Activated CD4-positive, alpha-beta memory T cell treated with anti-CD3 and anti-CD28 coated beads, Interleukin-2, amount 10 ng/mL, durations not matched to agents 7 days and 5 days (primary cell): Measurements from ENCODE around the gene TLCD1. TPM values are rescaled to one million over a fixed set of nuclear protein-coding genes. Genes with fewer than 3 reads are reported as not detected.

Source experiments
- CTCF ChIA-PET: fragments of 350-600 bp; sonication (Branson Sonifier 250); formaldehyde crosslinking; loops from one replicate; lab custom pipeline; 2021; ENCODE audit warnings: antibody characterized with exemption, inconsistent platforms; lab: Charles Lee
- POLR2A ChIA-PET: fragments of 350-600 bp; sonication (Branson Sonifier 250); formaldehyde crosslinking; loops from one replicate; lab custom pipeline; 2021; ENCODE audit warnings: antibody characterized with exemption; lab: Charles Lee
- DNase-seq: peaks from one replicate; pipeline ENCODE4 v3.0.0-alpha.2; 2020
- H3K27ac Mint-ChIP-seq: one replicate; pipeline ENCODE4 v1.8.0; 2021; ENCODE audit warnings: mild to moderate bottlenecking, mixed read lengths
- H3K27me3 Mint-ChIP-seq: one replicate; pipeline ENCODE4 v1.8.0; 2021; ENCODE audit warnings: mixed read lengths
- H3K36me3 Mint-ChIP-seq: one replicate; pipeline ENCODE4 v1.8.0; 2021; ENCODE audit warnings: low read depth, mixed read lengths
- H3K4me1 Mint-ChIP-seq: one replicate; pipeline ENCODE4 v1.8.0; 2021; ENCODE audit warnings: mixed read lengths
- H3K4me3 Mint-ChIP-seq: one replicate; pipeline ENCODE4 v1.8.0; 2021; ENCODE audit warnings: mild to moderate bottlenecking, mixed read lengths
- H3K9me3 Mint-ChIP-seq: one replicate; pipeline ENCODE4 v1.8.0; 2021; ENCODE audit warnings: mixed read lengths
- total RNA-seq, 2 experiments: library from RNA; stranded (reverse); gene quantifications; one replicate each; pipeline ENCODE4 v1.2.3, GENCODE V29; 2021

Gene TLCD1
- total RNA-seq, 2 experiments from 2014 or later: 1.4 to 2.3 TPM

- peaks cover 4% of the 10 kb centered on the region for H3K4me1 Mint-ChIP-seq
- POLR2A ChIA-PET: no interaction called here
- H3K27ac Mint-ChIP-seq: no peak overlapping the region
- DNase-seq: no peak
- peaks cover 31% of the 10 kb centered on the region for H3K36me3 Mint-ChIP-seq
- CTCF ChIA-PET: interaction anchor here (1.0 to 17.2 kb wide), 4 partner anchors 8 to 198 kb away, joined by 3 to 458 read pairs (median 46); partner anchors contain the start of genes NEK8 and TLCD1
- no peaks in the 10 kb centered on the region for H3K27me3 Mint-ChIP-seq
- H3K4me3 Mint-ChIP-seq: no peak overlapping the region
- no peaks in the 10 kb centered on the region for H3K9me3 Mint-ChIP-seq
Measured at GRCh38 chr17:28755486-28755885, 29.5 kb upstream of the TLCD1 start.

DNA sequence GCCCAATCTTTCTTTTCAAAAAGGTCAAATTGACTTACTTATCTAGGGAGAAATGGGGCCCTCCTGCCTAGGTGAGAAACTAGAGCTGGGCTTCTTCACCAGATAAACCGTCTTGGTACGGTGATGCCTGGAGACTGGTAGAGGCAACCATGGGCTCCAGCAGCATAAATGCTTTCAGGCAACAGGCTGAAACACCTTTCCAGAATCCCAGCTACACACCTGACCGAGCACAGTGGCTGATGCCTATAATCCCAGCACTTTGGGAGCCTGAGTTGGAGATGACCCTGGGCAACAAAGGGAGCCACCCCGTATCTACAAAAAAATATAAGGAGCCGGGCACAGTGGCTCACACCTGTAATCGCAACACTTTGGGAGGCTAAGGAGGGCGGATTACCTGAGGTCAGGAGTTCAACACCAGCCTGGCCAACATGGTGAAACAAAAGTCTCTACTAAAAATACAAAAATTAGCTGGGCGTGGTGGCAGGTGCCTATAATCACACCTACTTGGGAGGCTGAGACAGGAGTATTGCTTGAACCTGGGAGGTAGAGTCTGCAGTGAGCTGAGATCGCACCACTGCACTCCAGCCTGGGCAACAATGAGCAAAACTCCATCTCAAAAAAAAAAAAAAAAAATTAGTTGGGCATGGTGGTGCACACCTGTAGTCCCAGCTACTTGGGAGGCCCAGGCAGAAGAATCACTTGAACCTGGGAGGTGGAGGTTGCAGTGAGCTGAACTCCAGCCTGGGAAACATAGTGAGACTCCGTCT, 25.8 kb upstream of the TLCD1 start:
- Mint-ChIP-seq H3K4me3 (no peak overlapping the region), H3K36me3 (peaks cover 32% of the 10 kb centered on the region), H3K9me3 (no peaks in the 10 kb centered on the region), H3K27ac (no peak overlapping the region), H3K27me3 (no peaks in the 10 kb centered on the region), H3K4me1 (peaks cover 22% of the 10 kb centered on the region)
- ChIA-PET POLR2A (interaction anchor here (16.8 kb wide), 1 partner anchor 25 kb away, joined by 426 read pairs; the partner anchor contains the start of genes NEK8, RPL23A and TLCD1), CTCF (interaction anchor here (1.0 to 17.2 kb wide), 11 partner anchors 11 to 199 kb away, joined by 3 to 458 read pairs (median 4); partner anchors contain the start of genes NEK8, PHF12, RPL23A and TLCD1)
- no peak for DNase-seq

DNA sequence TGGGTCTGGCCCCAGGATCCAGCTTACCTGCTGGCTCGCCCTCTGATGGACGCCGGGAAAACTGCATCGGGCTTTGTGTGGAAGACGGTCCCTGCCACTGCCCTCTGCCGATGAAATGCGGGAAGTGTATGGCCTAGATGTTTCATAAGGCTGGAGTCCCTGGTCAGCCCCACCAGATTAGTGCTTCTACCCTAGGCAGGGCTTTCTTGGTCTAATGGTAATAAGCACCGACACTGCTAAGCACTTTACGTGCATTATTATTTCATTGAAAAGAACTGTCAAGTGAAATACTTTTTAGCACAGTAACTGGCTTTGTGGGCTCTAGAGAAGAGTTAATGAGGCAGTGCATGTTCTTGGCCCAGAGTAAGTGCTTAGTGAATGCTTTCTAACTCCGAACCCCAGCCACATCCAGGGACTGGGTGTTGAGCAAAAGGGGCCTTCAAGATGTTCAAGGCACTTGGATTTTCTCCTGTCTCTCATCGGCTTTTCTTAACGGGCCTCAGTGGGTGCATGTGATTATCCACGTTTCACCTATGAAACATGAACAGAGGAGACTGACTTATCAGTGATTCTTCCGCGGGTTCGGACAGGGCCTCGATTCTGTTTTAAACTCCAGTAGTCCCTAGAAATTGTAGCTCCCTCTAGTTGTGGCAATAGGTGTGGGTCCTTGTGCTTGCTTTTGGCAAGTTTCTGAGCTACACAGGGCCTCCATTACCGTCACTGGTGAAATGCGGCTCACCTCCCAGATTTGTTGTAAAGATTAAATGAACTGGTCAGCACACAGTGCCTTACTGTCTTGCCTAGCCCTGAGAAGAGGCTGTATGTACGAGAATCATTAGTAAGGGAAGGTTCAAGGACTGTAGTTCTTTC, 24.4 kb upstream of the TLCD1 start:
- Mint-ChIP-seq H3K9me3 (no peaks in the 10 kb centered on the region), H3K4me3 (no peak overlapping the region), H3K4me1 (peaks cover 35% of the 10 kb centered on the region), H3K27me3 (no peaks in the 10 kb centered on the region), H3K36me3 (peaks cover 29% of the 10 kb centered on the region), H3K27ac (no peak overlapping the region)
- DNase-seq: peak; percentile 91
- ChIA-PET POLR2A (interaction anchor here (0.7 to 16.8 kb wide), 5 partner anchors 24 to 202 kb away, joined by 3 to 426 read pairs (median 3); partner anchors contain the start of genes FAM222B, NEK8, RPL23A and TLCD1), CTCF (interaction anchor here (0.5 to 17.2 kb wide), 23 partner anchors 8 to 202 kb away, joined by 3 to 458 read pairs (median 3); partner anchors contain the start of genes BLTP2, NEK8, PHF12 and PIGS)

DNA sequence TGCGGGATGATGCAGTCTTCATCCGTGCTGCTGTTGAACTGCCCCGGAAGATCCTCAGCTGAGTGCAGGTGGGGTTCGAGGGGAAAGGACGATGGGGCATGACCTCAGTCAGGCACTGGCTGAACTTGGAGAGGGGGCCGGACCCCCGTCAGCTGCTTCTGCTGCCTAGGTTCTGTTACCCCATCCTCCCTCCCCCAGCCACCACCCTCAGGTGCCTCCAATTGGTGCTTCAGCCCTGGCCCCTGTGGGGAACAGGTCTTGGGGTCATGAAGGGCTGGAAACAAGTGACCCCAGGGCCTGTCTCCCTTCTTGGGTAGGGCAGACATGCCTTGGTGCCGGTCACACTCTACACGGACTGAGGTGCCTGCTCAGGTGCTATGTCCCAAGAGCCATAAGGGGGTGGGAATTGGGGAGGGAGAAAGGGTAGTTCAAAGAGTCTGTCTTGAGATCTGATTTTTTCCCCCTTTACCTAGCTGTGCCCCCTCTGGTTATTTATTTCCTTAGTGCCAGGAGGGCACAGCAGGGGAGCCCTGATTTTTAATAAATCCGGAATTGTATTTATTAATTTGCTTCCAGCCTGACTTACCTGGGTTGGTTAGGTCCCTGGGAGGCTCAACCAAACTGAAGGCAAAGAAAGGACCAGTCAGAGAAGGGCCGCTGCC, 23.6 kb upstream of the TLCD1 start:
- Mint-ChIP-seq H3K36me3 (peaks cover 34% of the 10 kb centered on the region), H3K4me1 (peaks cover 38% of the 10 kb centered on the region), H3K27ac (no peak overlapping the region), H3K4me3 (no peak overlapping the region), H3K9me3 (no peaks in the 10 kb centered on the region), H3K27me3 (no peaks in the 10 kb centered on the region)
- ChIA-PET CTCF (interaction anchor here (0.5 to 17.2 kb wide), 19 partner anchors 8 to 202 kb away, joined by 3 to 458 read pairs (median 4); partner anchors contain the start of genes BLTP2, NEK8, PIGS and TLCD1), POLR2A (interaction anchor here (0.7 to 16.8 kb wide), 5 partner anchors 23 to 202 kb away, joined by 3 to 426 read pairs (median 3); partner anchors contain the start of genes FAM222B, NEK8, RPL23A and TLCD1)
- DNase-seq: no peak

DNA sequence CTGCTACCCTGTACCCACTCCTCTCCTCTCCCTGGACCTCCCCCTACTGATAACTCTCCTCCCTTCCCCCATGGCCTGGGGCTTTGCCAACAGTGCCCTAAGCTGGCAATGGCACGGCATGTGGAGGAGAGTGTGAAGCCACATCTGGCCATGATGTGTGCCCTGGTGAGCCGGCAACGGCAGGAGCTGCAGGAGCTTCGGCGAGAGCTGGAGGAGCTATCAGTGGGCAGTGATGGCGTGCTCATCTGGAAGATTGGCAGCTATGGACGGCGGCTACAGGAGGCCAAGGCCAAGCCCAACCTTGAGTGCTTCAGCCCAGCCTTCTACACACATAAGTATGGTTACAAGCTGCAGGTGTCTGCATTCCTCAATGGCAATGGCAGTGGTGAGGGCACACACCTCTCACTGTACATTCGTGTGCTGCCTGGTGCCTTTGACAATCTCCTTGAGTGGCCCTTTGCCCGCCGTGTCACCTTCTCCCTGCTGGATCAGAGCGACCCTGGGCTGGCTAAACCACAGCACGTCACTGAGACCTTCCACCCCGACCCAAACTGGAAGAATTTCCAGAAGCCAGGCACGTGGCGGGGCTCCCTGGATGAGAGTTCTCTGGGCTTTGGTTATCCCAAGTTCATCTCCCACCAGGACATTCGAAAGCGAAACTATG, 23.0 kb upstream of the TLCD1 start:
- H3K4me3 Mint-ChIP-seq: no peak overlapping the region
- H3K9me3 Mint-ChIP-seq: no peaks in the 10 kb centered on the region
- H3K27ac Mint-ChIP-seq: peak overlapping the region; percentile 55
- no peak for DNase-seq
- peaks cover 38% of the 10 kb centered on the region for H3K4me1 Mint-ChIP-seq
- POLR2A ChIA-PET: interaction anchor here (1.0 to 16.8 kb wide), 3 partner anchors 11 to 203 kb away, joined by 3 to 426 read pairs (median 3); partner anchors contain the start of genes NEK8, RPL23A and TLCD1
- peaks cover 35% of the 10 kb centered on the region for H3K36me3 Mint-ChIP-seq
- CTCF ChIA-PET: interaction anchor here (0.9 to 17.2 kb wide), 6 partner anchors 14 to 203 kb away, joined by 3 to 458 read pairs (median 4); partner anchors contain the start of genes BLTP2, NEK8 and TLCD1
- no peaks in the 10 kb centered on the region for H3K27me3 Mint-ChIP-seq

DNA sequence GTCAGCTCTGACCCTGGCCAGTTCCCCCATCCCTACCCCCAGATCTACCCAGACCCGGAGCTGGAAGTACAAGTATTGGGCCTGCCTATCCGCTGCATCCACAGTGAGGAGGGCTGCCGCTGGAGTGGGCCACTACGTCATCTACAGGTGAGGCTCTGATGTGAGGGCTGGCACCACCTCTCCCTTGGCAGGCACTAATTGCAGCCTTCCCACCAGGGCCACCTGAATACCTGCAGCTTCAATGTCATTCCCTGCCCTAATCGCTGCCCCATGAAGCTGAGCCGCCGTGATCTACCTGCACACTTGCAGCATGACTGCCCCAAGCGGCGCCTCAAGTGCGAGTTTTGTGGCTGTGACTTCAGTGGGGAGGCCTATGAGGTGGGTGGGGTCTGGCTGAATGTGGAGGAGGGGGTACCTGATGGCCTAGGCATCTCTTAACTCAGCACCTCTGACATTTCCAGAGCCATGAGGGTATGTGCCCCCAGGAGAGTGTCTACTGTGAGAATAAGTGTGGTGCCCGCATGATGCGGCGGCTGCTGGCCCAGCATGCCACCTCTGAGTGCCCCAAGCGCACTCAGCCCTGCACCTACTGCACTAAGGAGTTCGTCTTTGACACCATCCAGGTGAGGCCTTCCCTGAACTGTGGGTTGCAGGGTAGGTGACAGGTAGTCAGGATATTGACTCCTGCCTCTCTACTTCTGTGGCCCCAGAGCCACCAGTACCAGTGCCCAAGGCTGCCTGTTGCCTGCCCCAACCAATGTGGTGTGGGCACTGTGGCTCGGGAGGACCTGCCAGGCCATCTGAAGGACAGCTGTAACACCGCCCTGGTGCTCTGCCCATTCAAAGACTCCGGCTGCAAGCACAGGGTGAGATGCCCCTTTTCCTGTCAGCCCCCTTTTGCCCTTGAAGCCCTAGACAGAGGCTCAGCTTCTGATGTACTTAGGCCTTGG, 22.0 kb upstream of the TLCD1 start:
- H3K4me3 Mint-ChIP-seq: no peak overlapping the region
- H3K27me3 Mint-ChIP-seq: no peaks in the 10 kb centered on the region
- CTCF ChIA-PET: interaction anchor here (0.9 to 17.2 kb wide), 4 partner anchors 22 to 204 kb away, joined by 3 to 458 read pairs (median 4); partner anchors contain the start of genes NEK8 and TLCD1
- POLR2A ChIA-PET: interaction anchor here (1.1 to 16.8 kb wide), 4 partner anchors 12 to 22 kb away, joined by 3 to 426 read pairs (median 4); partner anchors contain the start of genes NEK8, RPL23A and TLCD1
- H3K4me1 Mint-ChIP-seq: peaks cover 40% of the 10 kb centered on the region
- no peak for DNase-seq
- peak overlapping the region; percentile 44 for H3K27ac Mint-ChIP-seq
- no peaks in the 10 kb centered on the region for H3K9me3 Mint-ChIP-seq
- peaks cover 35% of the 10 kb centered on the region for H3K36me3 Mint-ChIP-seq

GRCh38 chr17:28747051-28747691, 21.1 kb upstream of the TLCD1 start:
- H3K4me3 Mint-ChIP-seq: no peak overlapping the region
- H3K36me3 Mint-ChIP-seq: peaks cover 35% of the 10 kb centered on the region

DNA sequence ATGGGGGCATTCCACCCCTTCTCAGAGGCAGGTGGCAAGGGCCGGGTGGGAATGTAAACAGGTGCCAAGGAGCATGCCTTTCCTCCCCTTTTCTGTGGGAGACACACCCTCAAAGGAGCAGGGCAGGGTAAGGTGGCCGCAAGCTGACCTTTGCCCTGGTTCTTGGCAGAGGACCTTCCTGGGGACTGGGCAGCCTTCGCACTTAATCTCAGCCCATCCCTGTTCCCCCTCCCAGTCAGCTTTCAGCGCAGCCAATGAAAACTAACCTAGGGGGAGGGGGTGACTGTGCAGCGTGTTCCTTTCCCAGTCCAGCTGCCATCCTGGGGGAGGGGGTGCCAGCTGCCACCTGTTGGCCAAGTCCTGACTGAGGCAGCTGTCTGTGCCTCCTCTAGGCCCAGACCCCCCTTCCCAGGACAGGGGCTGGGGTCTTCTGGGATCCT, 20.6 kb upstream of the TLCD1 start:
- Mint-ChIP-seq H3K27ac (peak overlapping the region; percentile 58), H3K9me3 (no peaks in the 10 kb centered on the region), H3K4me3 (peak overlapping the region; percentile 17), H3K27me3 (no peaks in the 10 kb centered on the region), H3K36me3 (peaks cover 35% of the 10 kb centered on the region), H3K4me1 (peaks cover 38% of the 10 kb centered on the region)
- no peak for DNase-seq
- ChIA-PET CTCF (interaction anchor here (0.5 to 17.2 kb wide), 3 partner anchors 20 to 178 kb away, joined by 3 to 458 read pairs (median 4); partner anchors contain the start of genes NEK8 and TLCD1), POLR2A (interaction anchor here (0.9 to 16.8 kb wide), 4 partner anchors 14 to 103 kb away, joined by 3 to 426 read pairs (median 4); partner anchors contain the start of genes NEK8, RPL23A and TLCD1)

More at GRCh38 chr17:28747051-28747691, 21.1 kb upstream of the TLCD1 start:
- peaks cover 38% of the 10 kb centered on the region for H3K4me1 Mint-ChIP-seq
- DNase-seq: no peak
- H3K27ac Mint-ChIP-seq: no peak overlapping the region
- CTCF ChIA-PET: interaction anchor here (1.0 to 17.2 kb wide), 2 partner anchors 21 to 25 kb away, joined by 3 to 458 read pairs; partner anchors contain the start of genes NEK8 and TLCD1
- POLR2A ChIA-PET: interaction anchor here (0.9 to 16.8 kb wide), 4 partner anchors 14 to 103 kb away, joined by 3 to 426 read pairs (median 4); partner anchors contain the start of genes NEK8, RPL23A and TLCD1
- no peaks in the 10 kb centered on the region for H3K9me3 Mint-ChIP-seq
- no peaks in the 10 kb centered on the region for H3K27me3 Mint-ChIP-seq

- Mint-ChIP-seq H3K9me3 (no peaks in the 10 kb centered on the region), H3K27me3 (no peaks in the 10 kb centered on the region), H3K36me3 (peaks cover 35% of the 10 kb centered on the region), H3K27ac (peak overlapping the region; percentile 82), H3K4me1 (peaks cover 38% of the 10 kb centered on the region), H3K4me3 (peak overlapping the region; percentile 82)
- CTCF ChIA-PET: interaction anchor here (0.6 to 17.2 kb wide), 3 partner anchors 19 to 1591 kb away, joined by 3 to 458 read pairs (median 5); partner anchors contain the start of genes NEK8, RPL23A and TLCD1
- no peak for DNase-seq
- POLR2A ChIA-PET: interaction anchor here (0.9 to 16.8 kb wide), 7 partner anchors 10 to 147 kb away, joined by 3 to 426 read pairs (median 5); partner anchors contain the start of genes NEK8, RPL23A and TLCD1
Measured at GRCh38 chr17:28745786-28746411, 19.9 kb upstream of the TLCD1 start.
